CD4-positive, alpha-beta T cell treated with Interleukin-17A for 4 hours (primary cell): Measurements from ENCODE around the gene MRPS30.
A peak's percentile ranks its signal among the peaks of the same experiment; 100 is the strongest.
"Not testable (repeated sequence)": the region's sequence is repeated elsewhere in the genome, so short reads cannot be mapped to it uniquely, and the experiment has no call there.

Experiments
- DNase-seq: peaks from one replicate; pipeline ENCODE4 v3.0.0-alpha.2; 2020; ENCODE audit warnings: mixed read lengths

Gene MRPS30

GRCh38 chr5:44808435-44809214, at the start of gene MRPS30:
MRPS30 (plus strand) TSS chr5:44808947; CDS start chr5:44808963, 16 bp downstream.
- peak; percentile 90 for DNase-seq

- no peak for DNase-seq
These were observed 39.4 kb upstream of the MRPS30 start for GRCh38 chr5:44769200-44769876.

- no peak for DNase-seq
These were observed 38.9 kb upstream of the MRPS30 start for GRCh38 chr5:44769877-44770209.

- no peak for DNase-seq
These were observed 37.7 kb upstream of the MRPS30 start for GRCh38 chr5:44770780-44771717.

- DNase-seq: not testable (repeated sequence)
These were observed 36.4 kb upstream of the MRPS30 start for GRCh38 chr5:44772397-44772796.

- no peak for DNase-seq
These were observed 34.4 kb upstream of the MRPS30 start for GRCh38 chr5:44774279-44774880.

- no peak for DNase-seq
These were observed 29.6 kb upstream of the MRPS30 start for GRCh38 chr5:44779167-44779566.

GRCh38 chr5:44783634-44784315, 25.0 kb upstream of the MRPS30 start:
- DNase-seq: no peak

GRCh38 chr5:44787731-44788130, 21.0 kb upstream of the MRPS30 start:
- no peak for DNase-seq

GRCh38 chr5:44789372-44789995, 19.3 kb upstream of the MRPS30 start:
- DNase-seq: not testable (repeated sequence)

- not testable (repeated sequence) for DNase-seq
These were observed 16.6 kb upstream of the MRPS30 start for GRCh38 chr5:44792031-44792673.

GRCh38 chr5:44794371-44794770, 14.4 kb upstream of the MRPS30 start:
- no peak for DNase-seq

GRCh38 chr5:44795496-44795895, 13.3 kb upstream of the MRPS30 start:
- no peak for DNase-seq

GRCh38 chr5:44797841-44798240, 10.9 kb upstream of the MRPS30 start:
- no peak for DNase-seq

GRCh38 chr5:44801992-44802391, 6.8 kb upstream of the MRPS30 start:
- no peak for DNase-seq

- DNase-seq: no peak
These were observed 2.1 kb upstream of the MRPS30 start for GRCh38 chr5:44806608-44807007.

GRCh38 chr5:44807269-44807668, 1.5 kb upstream of the MRPS30 start:
- no peak for DNase-seq

- peak; percentile 52 for DNase-seq
These were observed 638 bp downstream of the MRPS30 start for GRCh38 chr5:44809215-44809955.

GRCh38 chr5:44809956-44810420, 1.2 kb downstream of the MRPS30 start:
- DNase-seq: no peak

- DNase-seq: no peak
These were observed 6.0 kb downstream of the MRPS30 start for GRCh38 chr5:44814761-44815160.
